Muscle layer of colon (tissue), 2 donors: ENCODE measurements around the gene PLGLB2.
"Not testable (repeated sequence)": the region's sequence is repeated elsewhere in the genome, so short reads cannot be mapped to it uniquely, and the experiment has no call there.

Experiments used
- H3K27ac ChIP-seq: one replicate; pipeline ENCODE4 v1.7.0; 2013; ENCODE audit warnings: low read depth, mild to moderate bottlenecking, low read length, moderate library complexity
- H3K27me3 ChIP-seq, 2 donors: one replicate each; pipeline ENCODE4 v1.7.0; 2013; ENCODE audit warnings: low read length in 2 of 2, mild to moderate bottlenecking in 2 of 2; ENCODE audit not compliant: insufficient read depth in 2 of 2, control insufficient read depth in 1 of 2
- H3K36me3 ChIP-seq: one replicate; pipeline ENCODE4 v1.7.0; 2013; ENCODE audit warnings: mild to moderate bottlenecking, low read length; ENCODE audit not compliant: insufficient read depth
- H3K4me1 ChIP-seq: one replicate; pipeline ENCODE4 v1.7.0; 2013; ENCODE audit warnings: mild to moderate bottlenecking, low read length; ENCODE audit not compliant: insufficient read depth
- H3K4me3 ChIP-seq, 2 donors: one replicate each; pipeline ENCODE4 v1.7.0; 2013; ENCODE audit warnings: low read length in 2 of 2, low read depth in 1 of 2, mild to moderate bottlenecking in 1 of 2, moderate library complexity in 1 of 2
- H3K9ac ChIP-seq: one replicate; pipeline ENCODE4 v1.7.0; 2013; ENCODE audit warnings: low read length
- H3K9me3 ChIP-seq: one replicate; pipeline ENCODE4 v1.7.0; 2013; ENCODE audit warnings: mild to moderate bottlenecking, low read length
- donor health status: abdominal sarcoma.
- donor health status: Adenocarcinoma of cecum.

Gene PLGLB2

GRCh38 chr2:87747791-87748190, at the start of gene PLGLB2:
TSS of gene PLGLB2 (plus strand) at chr2:87748087. CDS start at chr2:87748154, 67 bp downstream.
- not testable (repeated sequence) for H3K9me3 ChIP-seq, H3K4me3 ChIP-seq, H3K9ac ChIP-seq, H3K4me1 ChIP-seq, H3K27ac ChIP-seq, H3K36me3 ChIP-seq, H3K27me3 ChIP-seq

- not testable (repeated sequence) for H3K27me3 ChIP-seq, H3K4me3 ChIP-seq, H3K9ac ChIP-seq, H3K36me3 ChIP-seq, H3K27ac ChIP-seq, H3K9me3 ChIP-seq, H3K4me1 ChIP-seq
These were observed 43.1 kb upstream of the PLGLB2 start for GRCh38 chr2:87704572-87705323.

GRCh38 chr2:87708368-87708767, 39.5 kb upstream of the PLGLB2 start:
- not testable (repeated sequence) for H3K27me3 ChIP-seq, H3K36me3 ChIP-seq, H3K9ac ChIP-seq, H3K27ac ChIP-seq, H3K4me3 ChIP-seq, H3K9me3 ChIP-seq, H3K4me1 ChIP-seq

GRCh38 chr2:87727940-87728599, 19.8 kb upstream of the PLGLB2 start:
- not testable (repeated sequence) for H3K4me1 ChIP-seq, H3K27ac ChIP-seq, H3K27me3 ChIP-seq, H3K36me3 ChIP-seq, H3K4me3 ChIP-seq, H3K9ac ChIP-seq, H3K9me3 ChIP-seq

- not testable (repeated sequence) for H3K27ac ChIP-seq, H3K4me1 ChIP-seq, H3K9me3 ChIP-seq, H3K36me3 ChIP-seq, H3K27me3 ChIP-seq, H3K9ac ChIP-seq, H3K4me3 ChIP-seq
These were observed 7.0 kb upstream of the PLGLB2 start for GRCh38 chr2:87740928-87741327.

- H3K4me1 ChIP-seq, H3K4me3 ChIP-seq, H3K27ac ChIP-seq, H3K36me3 ChIP-seq, H3K9ac ChIP-seq, H3K9me3 ChIP-seq, H3K27me3 ChIP-seq: not testable (repeated sequence)
These were observed 5.3 kb upstream of the PLGLB2 start for GRCh38 chr2:87742393-87743108.

GRCh38 chr2:87743638-87744037, 4.2 kb upstream of the PLGLB2 start:
- not testable (repeated sequence) for H3K27me3 ChIP-seq, H3K9ac ChIP-seq, H3K27ac ChIP-seq, H3K4me1 ChIP-seq, H3K36me3 ChIP-seq, H3K4me3 ChIP-seq, H3K9me3 ChIP-seq

- not testable (repeated sequence) for H3K4me1 ChIP-seq, H3K27me3 ChIP-seq, H3K27ac ChIP-seq, H3K36me3 ChIP-seq, H3K9ac ChIP-seq, H3K4me3 ChIP-seq, H3K9me3 ChIP-seq
These were observed 2.4 kb upstream of the PLGLB2 start for GRCh38 chr2:87745353-87745951.

- H3K4me1 ChIP-seq, H3K27me3 ChIP-seq, H3K4me3 ChIP-seq, H3K9ac ChIP-seq, H3K36me3 ChIP-seq, H3K9me3 ChIP-seq, H3K27ac ChIP-seq: not testable (repeated sequence)
These were observed 637 bp downstream of the PLGLB2 start for GRCh38 chr2:87748524-87748923.

GRCh38 chr2:87750560-87750959, 2.7 kb downstream of the PLGLB2 start:
- not testable (repeated sequence) for H3K4me1 ChIP-seq, H3K27ac ChIP-seq, H3K9ac ChIP-seq, H3K27me3 ChIP-seq, H3K9me3 ChIP-seq, H3K4me3 ChIP-seq, H3K36me3 ChIP-seq

GRCh38 chr2:87754759-87755158, 6.9 kb downstream of the PLGLB2 start:
- H3K27ac ChIP-seq, H3K9ac ChIP-seq: not testable (repeated sequence)

More at GRCh38 chr2:87754759-87755158, 6.9 kb downstream of the PLGLB2 start:
- H3K4me1 ChIP-seq, H3K9me3 ChIP-seq, H3K4me3 ChIP-seq, H3K27me3 ChIP-seq, H3K36me3 ChIP-seq: not testable (repeated sequence)
